H1 (cell line): Measurements from ENCODE around the gene EHBP1. TPM values are rescaled to one million over a fixed set of nuclear protein-coding genes. Genes with fewer than 3 reads are reported as not detected.

Source experiments
- ATF3 ChIP-seq: IDR thresholded peaks from 2 replicates; pipeline ENCODE4 v1.6.1; 2011; ENCODE audit warnings: low read depth, mild to moderate bottlenecking, low read length; ENCODE audit not compliant: insufficient read depth
- CHD7 ChIP-seq: fragments of 300-600 bp; sonication (generic); IDR thresholded peaks from 2 replicates; pipeline ENCODE4 v1.7.1; 2012; ENCODE audit warnings: low read length, moderate library complexity, mild to moderate bottlenecking, inconsistent platforms; ENCODE audit not compliant: insufficient replicate concordance
- polyA plus RNA-seq, 7 experiments: library from polyadenylated mRNA; depleted of rRNA in 3 of 7; stranded (reverse) in 5 of 7; unstranded in 2 of 7; fragments of >200 nt in 5 of 7; fragments of 200-250 nt in 2 of 7; gene quantifications; 1 replicate in 5 of 7; 2 replicates in 1 of 7; 4 replicates in 1 of 7; pipeline versions ENCODE4 v1.2.1 to v1.2.3, GENCODE V29; 2011 to 2013; ENCODE audit warnings: missing spikeins in 2 of 7, mixed read lengths in 2 of 7
- total RNA-seq: library from RNA; stranded (reverse); fragmentation: NEBNext Ultra II Directional; extraction: Animal tissue kit (Norgen Biotek cat#: 25700); gene quantifications from 2 replicates; pipeline ENCODE4 v1.2.1, GENCODE V29; 2021

Gene EHBP1
- total and polyA plus RNA-seq, 2 of the 8 experiments (the other 6 are each of a cell fraction or from before 2014, with no cell fraction given), result 12.0 to 64.1 TPM

- TF ChIP-seq CHD7 (peak; percentile 78), ATF3 (no peak)
Measured at GRCh38 chr2:63034526-63034925, 329.0 kb downstream of the EHBP1 start (continued).
